ENCODE data around the gene TSPAN9.

TSPAN9 gene

DNA sequence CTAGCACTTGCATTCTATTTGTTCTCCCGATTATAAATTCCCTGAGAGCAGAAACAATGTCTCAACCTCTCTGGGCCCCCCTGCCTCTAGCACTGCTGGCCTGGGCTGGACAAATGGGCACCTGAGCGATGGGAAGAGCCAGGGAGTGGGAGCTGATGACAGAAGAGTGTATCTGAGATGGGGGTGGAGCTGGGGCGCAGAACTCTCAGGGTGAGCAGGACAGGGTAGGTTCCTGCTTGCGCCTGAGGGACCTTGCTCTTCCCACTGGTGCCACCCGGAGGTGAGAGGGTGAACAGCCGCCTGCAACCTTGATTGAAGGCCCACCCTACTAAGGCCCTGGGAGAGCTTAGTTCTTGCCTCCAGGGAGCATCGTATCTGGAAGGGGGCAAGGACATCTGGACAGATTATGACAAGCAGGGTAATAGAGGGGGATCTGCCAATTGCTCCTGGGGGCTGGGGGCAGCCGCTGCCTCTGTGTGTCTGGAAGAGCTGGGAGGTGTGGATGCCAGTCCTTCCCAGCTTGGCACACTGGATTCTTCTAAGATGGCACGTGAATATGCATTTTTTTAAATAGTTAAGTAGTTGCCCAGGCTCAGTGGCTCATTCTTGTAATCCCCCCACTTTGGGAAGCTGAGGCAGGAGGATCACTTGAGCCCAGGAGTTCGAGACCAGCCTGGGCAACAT, 43.0 kb upstream of the TSPAN9 start:
- ChIA-PET POLR2A (no interaction called here), CTCF (interaction anchor here (0.6 to 2.6 kb wide), 16 partner anchors 8 to 449 kb away, joined by 3 to 15 read pairs (median 4); no protein-coding TSS in a partner anchor)
- WGBS (ENCODE audit: insufficient coverage), result 31% methylated on average over 7 of the region's 10 CpGs
- Histone ChIP-seq H3K36me3 (ENCODE audit: control insufficient read depth in 4 of 4, insufficient read depth in 4 of 4, low read length in 3 of 4) (no peaks in the 10 kb centered on the region), H3K9me3 (ENCODE audit: control extremely low read depth in 1 of 5, control insufficient read depth in 4 of 5, insufficient read depth in 2 of 5, low read depth in 1 of 5, low read length in 4 of 5) (no peaks in the 10 kb centered on the region), H3K4me1 (ENCODE audit: control extremely low read depth in 1 of 4, control insufficient read depth in 4 of 4, insufficient read depth in 4 of 4, low read length in 3 of 4) (no peaks in the 10 kb centered on the region), H3K27me3 (replicated peaks in 2 of 5; ENCODE audit: control insufficient read depth in 4 of 5, insufficient read depth in 5 of 5, low read length in 4 of 5) (no peaks in the 10 kb centered on the region), H3K4me3 (ENCODE audit: control insufficient read depth in 1 of 7, extremely low read depth in 1 of 7, insufficient read depth in 4 of 7, low read depth in 2 of 7, low read length in 6 of 7) (no peak overlapping the region), H3K27ac (ENCODE audit: insufficient read depth in 1 of 2, low read depth in 1 of 2, low read length in 2 of 2, poor library complexity in 1 of 2, severe bottlenecking in 2 of 2) (no peak overlapping the region)
- DNase-seq, result peak; percentile 54 to 78 (median 66)

DNA sequence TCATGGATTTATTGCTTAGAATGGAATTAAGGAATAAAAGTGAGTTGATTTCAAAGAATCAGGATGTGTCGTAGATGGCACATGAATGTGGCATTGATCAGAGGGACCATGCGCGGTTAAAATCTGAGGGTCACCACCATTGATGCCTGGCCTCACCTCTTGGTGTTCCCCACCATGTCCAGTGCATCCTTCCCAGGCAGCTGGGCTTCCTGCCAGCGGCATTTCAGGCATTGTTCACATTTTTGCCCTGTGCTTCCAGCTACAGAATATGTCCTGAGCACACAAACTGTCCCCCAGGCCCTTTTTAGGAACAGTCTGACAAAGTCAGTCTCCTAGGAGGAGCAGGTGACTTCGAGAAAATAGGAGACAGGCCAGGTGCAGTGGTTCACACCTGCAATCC, 42.0 kb upstream of the TSPAN9 start:
- H3K36me3 ChIP-seq (ENCODE audit: control insufficient read depth in 4 of 4, insufficient read depth in 4 of 4, low read length in 3 of 4), result no peaks in the 10 kb centered on the region
- DNase-seq, result no peak
- ChIA-PET POLR2A (no interaction called here), CTCF (interaction anchor here (2.2 to 2.6 kb wide), 2 partner anchors 180 to 190 kb away, joined by 8 to 15 read pairs; no protein-coding TSS in a partner anchor)
- H3K9me3 ChIP-seq (ENCODE audit: control extremely low read depth in 1 of 5, control insufficient read depth in 4 of 5, insufficient read depth in 2 of 5, low read depth in 1 of 5, low read length in 4 of 5), result no peaks in the 10 kb centered on the region
- no peaks in the 10 kb centered on the region for H3K4me1 ChIP-seq (ENCODE audit: control extremely low read depth in 1 of 4, control insufficient read depth in 4 of 4, insufficient read depth in 4 of 4, low read length in 3 of 4)
- no peak overlapping the region for H3K27ac ChIP-seq (ENCODE audit: insufficient read depth in 1 of 2, low read depth in 1 of 2, low read length in 2 of 2, poor library complexity in 1 of 2, severe bottlenecking in 2 of 2)
- H3K4me3 ChIP-seq (ENCODE audit: control insufficient read depth in 1 of 7, extremely low read depth in 1 of 7, insufficient read depth in 4 of 7, low read depth in 2 of 7, low read length in 6 of 7), result no peak overlapping the region
- 97% methylated on average over 5 of the region's 5 CpGs for WGBS (ENCODE audit: insufficient coverage)
- no peaks in the 10 kb centered on the region for H3K27me3 ChIP-seq (replicated peaks in 2 of 5; ENCODE audit: control insufficient read depth in 4 of 5, insufficient read depth in 5 of 5, low read length in 4 of 5)

DNA sequence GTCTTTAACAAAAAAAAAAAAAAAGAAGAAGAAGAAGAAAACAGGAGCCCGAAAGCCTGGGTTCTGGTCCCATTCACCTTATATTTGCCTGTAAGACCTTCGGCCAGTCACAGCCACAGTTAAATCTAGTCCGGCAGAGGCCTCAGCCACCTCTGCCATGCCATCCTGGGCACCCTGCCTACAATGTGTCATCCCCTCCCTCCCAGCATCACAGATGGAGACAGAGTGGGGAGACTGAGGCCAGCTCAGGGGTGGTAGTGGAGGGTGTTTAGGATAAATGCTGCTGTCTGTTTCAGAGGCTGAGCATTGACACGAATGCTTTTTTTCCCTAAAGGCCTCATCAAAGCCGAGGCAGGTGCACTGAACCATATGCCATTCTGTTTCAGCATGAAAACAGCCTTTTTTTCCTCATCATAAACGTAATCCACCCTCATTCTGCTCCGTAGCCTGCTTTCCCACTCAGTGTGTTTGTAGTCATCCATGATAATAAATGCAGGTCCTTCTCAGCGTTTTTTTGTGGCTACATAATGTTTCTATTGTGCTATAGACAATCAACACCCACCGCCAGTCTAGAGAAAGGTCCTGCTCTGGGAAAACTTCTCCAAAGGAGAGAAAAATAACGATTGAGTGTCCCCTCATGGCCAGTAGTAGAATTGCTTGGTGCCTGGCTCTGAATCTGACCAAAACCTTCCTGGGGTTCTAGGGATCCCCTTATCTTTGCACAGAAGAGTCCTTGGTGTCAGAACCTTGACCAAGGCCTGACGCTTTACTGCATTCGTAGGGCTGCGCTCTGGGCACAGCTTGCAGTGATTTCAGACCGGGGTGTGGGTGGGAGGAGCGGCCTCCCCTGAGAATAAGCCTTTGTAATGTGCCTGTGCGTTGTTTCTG, 41.1 kb upstream of the TSPAN9 start:
- Histone ChIP-seq H3K9me3 (ENCODE audit: control extremely low read depth in 1 of 5, control insufficient read depth in 4 of 5, insufficient read depth in 2 of 5, low read depth in 1 of 5, low read length in 4 of 5) (no peaks in the 10 kb centered on the region), H3K36me3 (ENCODE audit: control insufficient read depth in 4 of 4, insufficient read depth in 4 of 4, low read length in 3 of 4) (no peaks in the 10 kb centered on the region), H3K27ac (ENCODE audit: insufficient read depth in 1 of 2, low read depth in 1 of 2, low read length in 2 of 2, poor library complexity in 1 of 2, severe bottlenecking in 2 of 2) (no peak overlapping the region), H3K4me3 (ENCODE audit: control insufficient read depth in 1 of 7, extremely low read depth in 1 of 7, insufficient read depth in 4 of 7, low read depth in 2 of 7, low read length in 6 of 7) (no peak overlapping the region), H3K27me3 (replicated peaks in 2 of 5; ENCODE audit: control insufficient read depth in 4 of 5, insufficient read depth in 5 of 5, low read length in 4 of 5) (no peaks in the 10 kb centered on the region), H3K4me1 (ENCODE audit: control extremely low read depth in 1 of 4, control insufficient read depth in 4 of 4, insufficient read depth in 4 of 4, low read length in 3 of 4) (no peaks in the 10 kb centered on the region)
- ChIA-PET CTCF (no interaction called here), POLR2A (no interaction called here)
- no peak for DNase-seq
- 92% methylated on average over 13 of the region's 16 CpGs for WGBS (ENCODE audit: insufficient coverage)

DNA sequence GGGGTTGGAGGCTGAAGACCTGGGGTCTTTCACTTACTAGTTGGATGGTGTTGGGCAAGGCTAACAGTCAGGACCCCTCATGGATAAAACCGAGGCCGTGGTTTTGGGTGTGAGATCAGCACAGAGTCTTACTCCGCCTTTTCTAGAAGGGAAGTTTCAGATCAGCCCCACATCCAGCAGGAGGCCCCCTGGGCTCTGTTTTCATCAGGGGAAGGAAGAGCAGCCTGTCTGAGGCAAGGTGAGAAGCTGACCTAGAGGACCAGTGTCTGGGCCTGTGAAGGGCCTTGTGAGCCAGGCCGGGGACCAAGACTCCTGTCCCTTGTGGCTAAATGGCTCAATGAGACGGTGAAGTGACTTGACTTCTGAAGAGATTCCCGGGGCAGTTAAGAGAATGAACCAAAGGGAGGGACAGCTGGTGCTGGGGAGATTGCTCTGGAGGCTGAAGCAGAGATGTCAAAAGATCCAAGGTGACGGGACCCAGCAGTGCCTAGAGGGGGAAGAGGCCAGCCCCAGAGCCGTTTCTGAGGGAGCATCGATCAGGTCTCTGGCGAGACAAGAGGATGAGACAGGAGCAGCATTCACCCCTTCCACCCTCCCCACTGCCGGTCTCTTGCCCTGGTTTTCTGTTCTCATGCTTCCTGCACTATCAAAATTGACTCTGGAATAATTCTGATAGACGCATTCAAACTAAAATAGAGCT, 40.1 kb upstream of the TSPAN9 start:
- ChIA-PET POLR2A (no interaction called here), CTCF (interaction anchor here (0.5 to 1.3 kb wide), 2 partner anchors 104 to 183 kb away, joined by 3 to 4 read pairs; no protein-coding TSS in a partner anchor)
- H3K4me1 ChIP-seq (ENCODE audit: control extremely low read depth in 1 of 4, control insufficient read depth in 4 of 4, insufficient read depth in 4 of 4, low read length in 3 of 4), result peaks cover 3 to 5% (median 4%) of the 10 kb centered on the region in 4 experiments
- WGBS (ENCODE audit: insufficient coverage), result 92% methylated on average over 12 of the region's 12 CpGs
- DNase-seq, result no peak
- no peaks in the 10 kb centered on the region for H3K27me3 ChIP-seq (replicated peaks in 2 of 5; ENCODE audit: control insufficient read depth in 4 of 5, insufficient read depth in 5 of 5, low read length in 4 of 5)
- no peak overlapping the region for H3K27ac ChIP-seq (ENCODE audit: insufficient read depth in 1 of 2, low read depth in 1 of 2, low read length in 2 of 2, poor library complexity in 1 of 2, severe bottlenecking in 2 of 2)
- H3K36me3 ChIP-seq (ENCODE audit: control insufficient read depth in 4 of 4, insufficient read depth in 4 of 4, low read length in 3 of 4), result no peaks in the 10 kb centered on the region
- H3K9me3 ChIP-seq (ENCODE audit: control extremely low read depth in 1 of 5, control insufficient read depth in 4 of 5, insufficient read depth in 2 of 5, low read depth in 1 of 5, low read length in 4 of 5), result no peaks in the 10 kb centered on the region
- H3K4me3 ChIP-seq (ENCODE audit: control insufficient read depth in 1 of 7, extremely low read depth in 1 of 7, insufficient read depth in 4 of 7, low read depth in 2 of 7, low read length in 6 of 7), result no peak overlapping the region

DNA sequence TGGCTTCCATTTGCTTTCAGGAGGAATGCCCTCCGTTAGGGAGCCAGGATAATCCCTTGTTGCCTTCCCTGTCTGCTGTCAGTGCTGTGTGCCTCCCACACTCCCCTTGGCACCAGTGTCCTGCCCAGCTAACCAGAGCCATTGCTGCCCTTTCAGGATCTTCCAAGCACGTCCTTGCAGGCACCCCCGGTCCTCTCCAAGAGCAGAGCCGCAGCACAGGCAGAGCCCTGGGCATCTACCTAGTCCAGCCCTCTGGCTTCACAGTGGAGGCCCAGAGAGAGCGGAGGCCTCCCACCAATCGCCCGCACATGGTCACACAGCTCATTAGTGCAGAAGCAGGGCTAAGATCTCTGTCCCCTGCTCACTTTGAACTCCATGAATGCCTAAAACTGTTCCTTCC, 39.0 kb upstream of the TSPAN9 start:
- no peak overlapping the region for H3K27ac ChIP-seq (ENCODE audit: insufficient read depth in 1 of 2, low read depth in 1 of 2, low read length in 2 of 2, poor library complexity in 1 of 2, severe bottlenecking in 2 of 2)
- H3K36me3 ChIP-seq (ENCODE audit: control insufficient read depth in 4 of 4, insufficient read depth in 4 of 4, low read length in 3 of 4), result no peaks in the 10 kb centered on the region
- H3K27me3 ChIP-seq (replicated peaks in 2 of 5; ENCODE audit: control insufficient read depth in 4 of 5, insufficient read depth in 5 of 5, low read length in 4 of 5), result no peaks in the 10 kb centered on the region
- DNase-seq, result no peak
- no peaks in the 10 kb centered on the region for H3K9me3 ChIP-seq (ENCODE audit: control extremely low read depth in 1 of 5, control insufficient read depth in 4 of 5, insufficient read depth in 2 of 5, low read depth in 1 of 5, low read length in 4 of 5)
- WGBS (ENCODE audit: insufficient coverage), result 99% methylated on average over 6 of the region's 7 CpGs
- peaks cover 5 to 16% (median 13%) of the 10 kb centered on the region in 4 experiments for H3K4me1 ChIP-seq (ENCODE audit: control extremely low read depth in 1 of 4, control insufficient read depth in 4 of 4, insufficient read depth in 4 of 4, low read length in 3 of 4)
- H3K4me3 ChIP-seq (ENCODE audit: control insufficient read depth in 1 of 7, extremely low read depth in 1 of 7, insufficient read depth in 4 of 7, low read depth in 2 of 7, low read length in 6 of 7), result no peak overlapping the region
- POLR2A ChIA-PET, result no interaction called here
- CTCF ChIA-PET, result interaction anchor here (1.3 kb wide), 1 partner anchor 184 kb away, joined by 4 read pairs; no protein-coding TSS in a partner anchor

DNA sequence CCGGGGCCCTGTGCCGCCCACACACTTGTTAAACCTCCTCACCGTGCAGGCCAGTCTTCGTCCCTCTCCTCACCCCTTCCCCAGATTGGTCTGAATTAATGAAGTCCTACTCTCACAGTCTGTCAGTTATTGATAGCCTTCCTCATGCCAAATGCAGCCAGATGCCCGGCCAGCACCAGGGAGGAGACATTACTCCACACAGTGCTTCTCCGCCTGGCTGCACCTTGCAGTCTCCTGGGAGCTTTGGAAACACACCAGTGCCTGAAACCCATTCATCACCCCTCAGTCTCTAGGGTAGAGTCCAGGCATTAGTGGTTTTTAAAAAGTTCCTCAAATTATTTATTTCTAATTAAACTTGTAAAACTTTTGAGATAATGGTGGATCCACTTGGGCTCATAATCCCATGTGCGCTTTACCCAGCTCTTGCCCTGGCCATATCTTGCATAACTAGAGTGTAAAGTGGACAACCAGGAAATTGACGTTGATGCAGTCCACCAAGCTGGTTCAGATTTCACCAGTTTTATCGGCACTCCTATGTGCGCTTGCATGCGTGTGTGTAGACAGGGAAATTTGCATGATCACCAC, 38.2 kb upstream of the TSPAN9 start:
- 97% methylated on average over 10 of the region's 11 CpGs for WGBS (ENCODE audit: insufficient coverage)
- no peak overlapping the region for H3K4me3 ChIP-seq (ENCODE audit: control insufficient read depth in 1 of 7, extremely low read depth in 1 of 7, insufficient read depth in 4 of 7, low read depth in 2 of 7, low read length in 6 of 7)
- no peak for DNase-seq
- no peak overlapping the region for H3K27ac ChIP-seq (ENCODE audit: insufficient read depth in 1 of 2, low read depth in 1 of 2, low read length in 2 of 2, poor library complexity in 1 of 2, severe bottlenecking in 2 of 2)
- H3K27me3 ChIP-seq (replicated peaks in 2 of 5; ENCODE audit: control insufficient read depth in 4 of 5, insufficient read depth in 5 of 5, low read length in 4 of 5), result no peaks in the 10 kb centered on the region
- H3K9me3 ChIP-seq (ENCODE audit: control extremely low read depth in 1 of 5, control insufficient read depth in 4 of 5, insufficient read depth in 2 of 5, low read depth in 1 of 5, low read length in 4 of 5), result no peaks in the 10 kb centered on the region
- H3K36me3 ChIP-seq (ENCODE audit: control insufficient read depth in 4 of 4, insufficient read depth in 4 of 4, low read length in 3 of 4), result no peaks in the 10 kb centered on the region
- ChIA-PET POLR2A (no interaction called here), CTCF (interaction anchor here (0.8 to 1.0 kb wide), 2 partner anchors 34 to 194 kb away, joined by 3 read pairs; no protein-coding TSS in a partner anchor)
- peaks cover 5 to 18% (median 14%) of the 10 kb centered on the region in 4 experiments for H3K4me1 ChIP-seq (ENCODE audit: control extremely low read depth in 1 of 4, control insufficient read depth in 4 of 4, insufficient read depth in 4 of 4, low read length in 3 of 4)

Data from common myeloid progenitor, CD34-positive (primary cell).